Activated CD4-positive, alpha-beta T cell treated with anti-CD3 and anti-CD28 coated beads, Interleukin-2, amount 10 ng/mL, durations not matched to agents 7 days and 5 days (primary cell): ENCODE measurements around the gene ITGA11. TPM values are rescaled to one million over a fixed set of nuclear protein-coding genes. Genes with fewer than 3 reads are reported as not detected.

ENCODE experiments used
- CTCF ChIA-PET: fragments of 350-600 bp; sonication (Branson Sonifier 250); formaldehyde crosslinking; loops from one replicate; lab custom pipeline; 2021; ENCODE audit warnings: antibody characterized with exemption; lab: Charles Lee
- POLR2A ChIA-PET: fragments of 350-600 bp; sonication (Branson Sonifier 250); formaldehyde crosslinking; loops from one replicate; lab custom pipeline; 2021; ENCODE audit warnings: antibody characterized with exemption; lab: Charles Lee
- DNase-seq: peaks from one replicate; pipeline ENCODE4 v3.0.0-alpha.2; 2020
- H3K27ac Mint-ChIP-seq: one replicate; pipeline ENCODE4 v1.8.0; 2021; ENCODE audit warnings: mild to moderate bottlenecking, moderate library complexity, mixed read lengths
- H3K27me3 Mint-ChIP-seq: one replicate; pipeline ENCODE4 v1.8.0; 2021; ENCODE audit warnings: mixed read lengths
- H3K36me3 Mint-ChIP-seq: one replicate; pipeline ENCODE4 v1.8.0; 2021; ENCODE audit warnings: low read depth, mixed read lengths
- H3K4me1 Mint-ChIP-seq: one replicate; pipeline ENCODE4 v1.8.0; 2021; ENCODE audit warnings: mixed read lengths
- H3K4me3 Mint-ChIP-seq: one replicate; pipeline ENCODE4 v1.8.0; 2021; ENCODE audit warnings: mild to moderate bottlenecking, moderate library complexity, mixed read lengths
- H3K9me3 Mint-ChIP-seq: one replicate; pipeline ENCODE4 v1.8.0; 2021; ENCODE audit warnings: mixed read lengths
- total RNA-seq, 2 experiments: library from RNA; stranded (reverse); gene quantifications; one replicate each; pipeline ENCODE4 v1.2.3, GENCODE V29; 2021

ITGA11 gene
- total RNA-seq, 2 experiments from 2014 or later = 1.0 to 1.1 TPM

- H3K36me3 Mint-ChIP-seq = no peaks in the 10 kb centered on the region
- peaks cover 6% of the 10 kb centered on the region for H3K27me3 Mint-ChIP-seq
- H3K27ac Mint-ChIP-seq = no peak overlapping the region
- CTCF ChIA-PET = no interaction called here
- H3K4me3 Mint-ChIP-seq = no peak overlapping the region
- POLR2A ChIA-PET = no interaction called here
- DNase-seq = no peak
- no peaks in the 10 kb centered on the region for H3K9me3 Mint-ChIP-seq
- H3K4me1 Mint-ChIP-seq = peaks cover 3% of the 10 kb centered on the region
Measured at GRCh38 chr15:68410466-68411342, 21.3 kb downstream of the ITGA11 start.

GRCh38 chr15:68409736-68410370, 22.1 kb downstream of the ITGA11 start:
- no peak for DNase-seq
- Mint-ChIP-seq H3K27me3 (peaks cover 6% of the 10 kb centered on the region), H3K9me3 (no peaks in the 10 kb centered on the region), H3K4me3 (no peak overlapping the region), H3K27ac (no peak overlapping the region), H3K4me1 (peaks cover 3% of the 10 kb centered on the region), H3K36me3 (no peaks in the 10 kb centered on the region)
- POLR2A ChIA-PET = no interaction called here
- CTCF ChIA-PET = no interaction called here

- H3K27ac Mint-ChIP-seq = no peak overlapping the region
- peaks cover 6% of the 10 kb centered on the region for H3K27me3 Mint-ChIP-seq
- H3K9me3 Mint-ChIP-seq = no peaks in the 10 kb centered on the region
- DNase-seq = no peak
- ChIA-PET POLR2A (no interaction called here), CTCF (no interaction called here)
- no peaks in the 10 kb centered on the region for H3K36me3 Mint-ChIP-seq
- peaks cover 3% of the 10 kb centered on the region for H3K4me1 Mint-ChIP-seq
- no peak overlapping the region for H3K4me3 Mint-ChIP-seq
Measured at GRCh38 chr15:68408971-68409370, 23.0 kb downstream of the ITGA11 start.

GRCh38 chr15:68407886-68408881, 23.8 kb downstream of the ITGA11 start:
- CTCF ChIA-PET = interaction anchor here (0.6 kb wide), 1 partner anchor 9 kb away, joined by 3 read pairs; no protein-coding TSS in a partner anchor
- Mint-ChIP-seq H3K36me3 (no peaks in the 10 kb centered on the region), H3K9me3 (no peaks in the 10 kb centered on the region), H3K4me1 (peaks cover 3% of the 10 kb centered on the region), H3K27me3 (peaks cover 6% of the 10 kb centered on the region), H3K4me3 (no peak overlapping the region), H3K27ac (no peak overlapping the region)
- POLR2A ChIA-PET = no interaction called here
- no peak for DNase-seq

- H3K4me1 Mint-ChIP-seq = peaks cover 3% of the 10 kb centered on the region
- H3K9me3 Mint-ChIP-seq = no peaks in the 10 kb centered on the region
- ChIA-PET CTCF (no interaction called here), POLR2A (no interaction called here)
- H3K4me3 Mint-ChIP-seq = no peak overlapping the region
- peaks cover 6% of the 10 kb centered on the region for H3K27me3 Mint-ChIP-seq
- no peak for DNase-seq
- no peak overlapping the region for H3K27ac Mint-ChIP-seq
- no peaks in the 10 kb centered on the region for H3K36me3 Mint-ChIP-seq
Measured at GRCh38 chr15:68407141-68407885, 24.6 kb downstream of the ITGA11 start.

GRCh38 chr15:68405378-68406250, 26.3 kb downstream of the ITGA11 start:
- H3K27me3 Mint-ChIP-seq = peaks cover 6% of the 10 kb centered on the region
- no peak overlapping the region for H3K4me3 Mint-ChIP-seq
- H3K4me1 Mint-ChIP-seq = peaks cover 3% of the 10 kb centered on the region
- H3K36me3 Mint-ChIP-seq = no peaks in the 10 kb centered on the region
- ChIA-PET POLR2A (no interaction called here), CTCF (no interaction called here)
- H3K27ac Mint-ChIP-seq = no peak overlapping the region
- DNase-seq = no peak
- H3K9me3 Mint-ChIP-seq = no peaks in the 10 kb centered on the region

GRCh38 chr15:68404056-68404798, 27.7 kb downstream of the ITGA11 start:
- ChIA-PET POLR2A (no interaction called here), CTCF (no interaction called here)
- Mint-ChIP-seq H3K36me3 (no peaks in the 10 kb centered on the region), H3K27me3 (peaks cover 6% of the 10 kb centered on the region), H3K4me3 (no peak overlapping the region), H3K4me1 (peaks cover 3% of the 10 kb centered on the region), H3K9me3 (no peaks in the 10 kb centered on the region), H3K27ac (no peak overlapping the region)
- no peak for DNase-seq

- no peak for DNase-seq
- H3K9me3 Mint-ChIP-seq = no peaks in the 10 kb centered on the region
- no peak overlapping the region for H3K4me3 Mint-ChIP-seq
- ChIA-PET CTCF (no interaction called here), POLR2A (no interaction called here)
- H3K36me3 Mint-ChIP-seq = no peaks in the 10 kb centered on the region
- H3K4me1 Mint-ChIP-seq = peaks cover 3% of the 10 kb centered on the region
- H3K27ac Mint-ChIP-seq = no peak overlapping the region
- H3K27me3 Mint-ChIP-seq = peaks cover 7% of the 10 kb centered on the region
Measured at GRCh38 chr15:68403161-68403941, 28.6 kb downstream of the ITGA11 start.

- Mint-ChIP-seq H3K4me3 (no peak overlapping the region), H3K27me3 (peaks cover 2% of the 10 kb centered on the region), H3K9me3 (no peaks in the 10 kb centered on the region), H3K36me3 (no peaks in the 10 kb centered on the region), H3K4me1 (no peaks in the 10 kb centered on the region), H3K27ac (no peak overlapping the region)
- no peak for DNase-seq
- ChIA-PET POLR2A (no interaction called here), CTCF (no interaction called here)
Measured at GRCh38 chr15:68402432-68403160, 29.4 kb downstream of the ITGA11 start.
